Panc1 (cell line): ENCODE results near the gene ENAH.

Experiments
- POLR2AphosphoS5 ChIP-seq: IDR thresholded peaks from 2 replicates; pipeline ENCODE4 v1.6.1; 2012; ENCODE audit warnings: mild to moderate bottlenecking, low read depth, low read length, moderate library complexity
- TCF7L2 ChIP-seq: IDR thresholded peaks from 2 replicates; pipeline ENCODE4 v1.6.1; 2011; ENCODE audit warnings: mild to moderate bottlenecking, low read depth, low read length, inconsistent platforms
- TF ChIP-seq, protein P1 (sequence below): fragments of 450-650 bp; IDR thresholded peaks from 2 replicates; pipeline ENCODE4 v1.5.1; 2017; ENCODE audit warnings: mild to moderate bottlenecking

DNA sequence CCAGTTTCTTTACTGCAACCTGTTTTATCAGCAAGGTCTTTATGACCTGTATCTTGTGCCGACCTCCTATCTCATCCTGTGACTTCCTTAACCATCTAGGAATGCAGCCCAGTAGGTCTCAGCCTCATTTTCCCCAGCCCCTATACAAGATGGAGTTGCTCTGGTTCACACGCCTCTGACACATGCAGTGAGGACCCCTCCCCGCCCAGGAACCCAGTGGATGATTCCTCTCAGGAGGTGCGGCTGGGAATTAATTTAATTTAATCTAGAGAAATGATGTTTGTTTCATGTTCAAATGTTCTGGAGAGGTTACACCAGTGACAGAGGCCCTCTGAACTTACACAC lies 186.1 kb downstream of the ENAH start:
- no peak for TF ChIP-seq TCF7L2
- TF ChIP-seq, protein P1, sequence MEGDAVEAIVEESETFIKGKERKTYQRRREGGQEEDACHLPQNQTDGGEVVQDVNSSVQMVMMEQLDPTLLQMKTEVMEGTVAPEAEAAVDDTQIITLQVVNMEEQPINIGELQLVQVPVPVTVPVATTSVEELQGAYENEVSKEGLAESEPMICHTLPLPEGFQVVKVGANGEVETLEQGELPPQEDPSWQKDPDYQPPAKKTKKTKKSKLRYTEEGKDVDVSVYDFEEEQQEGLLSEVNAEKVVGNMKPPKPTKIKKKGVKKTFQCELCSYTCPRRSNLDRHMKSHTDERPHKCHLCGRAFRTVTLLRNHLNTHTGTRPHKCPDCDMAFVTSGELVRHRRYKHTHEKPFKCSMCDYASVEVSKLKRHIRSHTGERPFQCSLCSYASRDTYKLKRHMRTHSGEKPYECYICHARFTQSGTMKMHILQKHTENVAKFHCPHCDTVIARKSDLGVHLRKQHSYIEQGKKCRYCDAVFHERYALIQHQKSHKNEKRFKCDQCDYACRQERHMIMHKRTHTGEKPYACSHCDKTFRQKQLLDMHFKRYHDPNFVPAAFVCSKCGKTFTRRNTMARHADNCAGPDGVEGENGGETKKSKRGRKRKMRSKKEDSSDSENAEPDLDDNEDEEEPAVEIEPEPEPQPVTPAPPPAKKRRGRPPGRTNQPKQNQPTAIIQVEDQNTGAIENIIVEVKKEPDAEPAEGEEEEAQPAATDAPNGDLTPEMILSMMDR: no peak
- TF ChIP-seq POLR2AphosphoS5: no peak
